NK-92 (cell line): ENCODE measurements around the gene UROS.

ENCODE experiments used
- DNase-seq: peaks from one replicate; lab custom pipeline; 2025; ENCODE audit not compliant: unreplicated experiment; lab: John Stamatoyannopoulos, UW

UROS gene

DNA sequence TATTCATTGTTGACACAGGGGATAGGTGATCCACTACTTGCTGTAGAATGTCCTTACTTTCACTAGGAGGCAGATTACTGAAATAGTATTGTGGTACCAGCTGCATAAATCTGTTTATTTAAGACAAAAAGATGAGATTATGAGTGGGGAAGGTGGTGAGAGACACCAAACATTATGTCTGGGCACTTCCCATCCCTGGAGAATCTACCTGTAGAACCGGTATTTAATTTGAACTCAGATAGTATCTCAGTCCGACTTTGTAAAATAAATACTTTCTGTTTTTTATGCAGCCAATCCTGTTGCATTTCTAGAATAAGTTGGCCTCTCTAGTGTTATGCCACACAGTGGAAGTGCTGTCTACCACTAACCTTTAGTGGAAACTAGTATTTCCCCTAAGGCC lies 13.7 kb upstream of the UROS start:
- no peak for DNase-seq

DNA sequence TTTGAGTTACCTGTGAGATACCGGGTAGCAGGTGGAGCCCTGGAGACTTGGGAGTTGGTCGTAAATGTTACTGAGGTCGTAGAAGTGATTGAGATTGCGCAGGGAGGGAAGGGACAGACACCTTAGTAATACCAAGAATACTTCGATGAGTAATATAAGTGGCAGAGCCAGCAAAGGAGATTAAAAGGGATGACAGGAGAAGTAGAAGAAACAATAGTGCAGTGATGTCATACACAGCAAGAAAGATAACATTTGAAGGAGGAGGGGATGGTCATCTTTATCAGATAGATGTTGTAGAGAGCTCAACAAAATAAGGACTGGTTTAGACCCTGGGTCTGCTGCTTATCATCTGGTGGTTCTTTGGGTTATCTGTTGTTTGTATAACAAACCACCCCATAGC lies 5.3 kb upstream of the UROS start:
- DNase-seq, result no peak

DNA sequence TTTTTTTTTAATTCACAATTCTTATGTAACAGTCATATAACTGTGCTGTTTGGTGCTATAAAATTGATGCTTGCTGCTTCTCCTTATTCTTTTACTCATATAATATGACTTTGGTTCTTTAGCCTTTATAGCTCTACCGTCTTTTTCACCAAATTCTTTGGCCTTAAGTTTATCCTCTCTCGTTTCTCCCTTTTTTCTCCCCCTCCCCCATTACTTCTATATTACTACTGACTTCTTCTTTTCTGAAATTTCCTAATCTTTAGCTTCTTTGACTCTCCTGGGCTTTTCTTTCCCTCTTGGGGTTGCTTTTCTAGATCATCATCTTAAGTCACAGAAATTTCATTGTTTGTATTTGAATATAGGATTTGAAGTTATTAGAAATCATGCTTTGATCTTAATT lies 4.1 kb upstream of the UROS start:
- no peak for DNase-seq

DNA sequence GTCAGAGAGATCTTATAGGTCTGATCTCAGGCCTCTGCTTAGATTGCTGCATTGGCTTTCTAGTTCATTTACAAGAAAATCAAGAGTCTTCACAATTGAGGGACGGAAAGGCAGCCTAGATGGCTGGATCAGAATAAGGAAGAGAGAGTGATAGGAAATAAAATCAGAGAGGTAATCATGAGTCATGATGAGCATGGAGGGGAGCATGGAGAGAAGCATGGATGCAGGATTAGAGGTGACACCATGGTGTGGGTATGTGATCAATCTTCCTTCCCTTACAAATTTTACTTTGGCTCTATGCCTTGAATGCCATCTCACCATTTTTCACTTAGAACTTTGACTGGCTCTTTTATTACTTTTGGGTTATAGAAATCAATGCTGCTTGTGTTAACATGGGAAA lies 1.7 kb upstream of the UROS start:
- no peak for DNase-seq

- DNase-seq, result no peak
Observed at GRCh38 chr10:125823663-125824251, 699 bp upstream of the UROS start.

DNA sequence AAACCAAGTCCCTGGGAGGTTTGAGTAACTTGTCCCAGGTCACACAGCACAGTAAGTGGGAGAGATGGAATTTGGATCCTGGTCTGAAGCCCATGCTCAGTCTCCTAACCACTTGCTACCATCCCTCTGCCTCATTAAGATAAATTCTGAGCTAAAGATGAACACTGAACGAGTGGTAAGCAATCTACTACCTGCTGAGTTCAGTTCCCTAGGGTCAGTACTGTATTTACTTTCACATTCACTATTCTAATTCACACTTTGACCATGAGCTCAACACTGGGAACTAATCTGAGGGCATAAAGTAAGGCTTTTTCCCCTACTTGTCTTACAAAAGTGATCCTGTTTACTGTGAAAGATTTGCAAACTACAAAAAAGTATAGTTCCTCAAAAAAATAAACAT lies 2.4 kb downstream of the UROS start:
- DNase-seq, result no peak

DNA sequence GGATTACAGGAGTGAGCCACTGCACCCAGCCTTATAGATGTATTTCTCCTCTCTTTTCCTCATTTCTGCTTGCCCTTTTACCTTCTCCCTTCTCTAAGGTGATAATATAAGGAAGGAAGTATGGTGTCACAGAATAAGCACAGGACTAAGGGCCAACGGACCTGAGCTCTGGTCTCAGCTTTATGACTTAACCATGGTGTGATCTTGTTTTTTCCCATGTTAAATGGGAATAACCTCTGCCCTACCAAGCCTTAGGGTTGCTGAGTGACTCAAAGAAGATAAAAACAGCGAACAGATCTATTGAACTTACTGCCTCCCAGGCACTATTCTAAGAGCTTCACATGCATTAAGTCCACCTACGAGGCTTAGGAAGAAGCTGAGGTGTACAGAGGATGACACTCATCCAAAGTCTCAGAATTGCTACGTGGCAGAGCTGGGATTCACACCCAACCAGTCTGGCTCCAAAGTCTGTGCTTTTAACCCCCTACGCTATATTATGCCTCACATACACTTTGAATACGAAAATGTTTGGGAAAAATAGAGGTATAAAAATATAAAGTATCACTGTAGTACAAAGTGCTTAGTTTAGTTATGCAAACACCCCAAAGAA lies 5.6 kb downstream of the UROS start:
- no peak for DNase-seq

DNA sequence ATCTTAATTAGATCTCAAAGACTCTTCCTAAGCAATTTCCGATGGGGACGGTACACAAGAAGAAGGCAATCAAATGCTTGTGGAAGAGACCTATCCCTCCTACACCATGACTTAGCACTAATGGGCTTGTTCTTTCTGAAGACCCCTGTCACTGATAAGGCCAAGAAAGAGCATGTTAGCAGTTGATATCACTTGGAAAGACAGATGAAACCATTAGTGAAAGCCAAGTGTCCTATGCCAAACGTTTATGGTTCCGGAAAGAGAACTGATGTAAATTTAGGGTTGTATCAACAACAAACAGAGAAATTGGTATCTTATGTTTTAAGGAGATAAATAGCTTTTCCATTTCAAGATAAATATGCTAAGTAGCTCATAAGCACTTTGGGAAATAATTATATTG lies 6.5 kb downstream of the UROS start:
- no peak for DNase-seq

DNA sequence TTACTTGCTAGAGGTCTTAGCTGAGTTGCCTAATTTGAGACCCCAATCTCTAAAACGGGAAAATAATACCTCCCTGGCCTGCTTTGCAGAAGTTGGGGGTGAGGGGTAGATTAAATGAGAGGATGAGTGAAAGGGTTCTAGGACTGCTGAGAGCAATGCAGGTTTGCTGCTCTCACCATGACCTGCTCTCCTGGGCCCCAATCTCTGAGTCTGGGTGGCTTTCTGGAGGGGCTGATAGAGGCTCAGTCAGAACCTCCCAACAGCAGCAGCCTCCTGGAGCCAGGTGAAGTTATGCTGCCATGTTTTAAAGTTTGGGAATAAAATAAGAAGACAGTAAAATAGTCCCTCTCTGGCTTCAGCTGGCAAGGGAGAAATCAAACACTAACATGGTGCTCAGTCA lies 7.3 kb downstream of the UROS start:
- no peak for DNase-seq

DNA sequence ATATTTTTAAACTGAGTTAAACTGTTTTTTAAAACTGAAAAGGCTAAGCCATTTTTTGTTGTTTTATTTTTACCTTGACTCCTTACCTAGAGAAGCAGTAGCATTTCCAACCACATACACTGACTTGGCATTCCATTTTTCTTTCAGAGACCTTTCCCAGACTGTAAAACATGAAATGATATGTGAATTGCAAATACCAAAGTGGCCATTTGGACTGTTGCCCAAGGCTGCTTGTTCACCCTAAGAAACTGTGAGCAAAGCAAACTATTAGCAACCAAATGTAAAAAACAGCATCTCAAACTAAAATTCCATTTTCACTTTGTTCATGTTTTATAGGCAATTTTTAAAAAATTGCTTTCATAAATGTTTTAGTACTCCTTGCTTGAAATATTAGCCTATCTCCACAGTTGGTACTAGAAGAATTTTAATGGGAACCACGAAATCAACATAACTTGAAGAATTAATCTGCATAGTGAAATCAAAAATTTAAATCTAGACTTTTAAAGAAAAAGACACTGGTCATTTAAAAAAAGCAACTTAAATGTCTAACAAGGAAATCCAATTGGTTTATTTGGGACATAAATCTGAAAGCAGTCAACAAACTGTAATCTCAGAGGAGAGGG lies 10.8 kb downstream of the UROS start:
- DNase-seq, result no peak

DNA sequence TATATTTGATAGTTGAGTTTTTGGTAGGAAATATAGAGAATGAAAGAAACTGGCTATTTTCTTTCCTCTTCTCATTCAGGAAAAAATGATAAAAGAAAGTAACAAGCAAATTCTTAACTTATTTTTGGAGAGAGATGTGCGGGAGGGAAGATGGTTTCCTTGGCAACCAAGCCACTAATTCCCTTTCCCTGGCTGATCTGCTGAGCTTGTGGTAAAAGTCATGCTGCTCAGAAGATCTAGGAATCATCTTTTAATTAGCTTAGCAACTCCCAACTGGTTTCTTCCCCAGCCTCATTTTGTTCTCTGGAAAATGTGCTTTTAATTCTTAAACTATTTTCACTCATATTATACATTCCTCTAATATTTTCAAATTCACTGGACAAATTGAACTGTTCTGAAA lies 11.8 kb downstream of the UROS start:
- DNase-seq, result no peak

- DNase-seq, result no peak
Observed at GRCh38 chr10:125808047-125808446, 15.0 kb downstream of the UROS start.

GRCh38 chr10:125802739-125803138 lies 20.3 kb downstream of the UROS start:
- no peak for DNase-seq

DNA sequence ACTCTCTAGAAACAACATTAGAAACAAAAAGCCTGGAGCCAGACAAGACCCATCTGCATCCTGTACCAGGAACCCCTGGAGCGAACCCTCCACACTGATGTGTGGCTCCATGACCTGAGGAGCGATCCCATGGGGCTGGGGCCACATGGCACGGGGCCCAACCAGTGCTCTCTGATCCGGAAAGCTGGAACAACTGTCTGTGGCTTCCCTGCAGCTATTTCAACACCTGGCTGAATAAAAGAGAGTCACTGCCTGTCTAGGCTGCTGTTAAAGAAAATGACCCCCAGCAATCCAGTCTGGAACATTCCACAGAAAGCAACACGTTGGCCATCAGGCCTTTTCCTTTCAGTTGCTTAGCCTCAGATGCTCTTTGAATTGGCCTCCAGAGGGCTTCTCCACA lies 20.9 kb downstream of the UROS start:
- DNase-seq, result no peak

- no peak for DNase-seq
Observed at GRCh38 chr10:125801574-125801973, 21.5 kb downstream of the UROS start.

- DNase-seq, result no peak
Observed at GRCh38 chr10:125799451-125800182, 23.4 kb downstream of the UROS start.

DNA sequence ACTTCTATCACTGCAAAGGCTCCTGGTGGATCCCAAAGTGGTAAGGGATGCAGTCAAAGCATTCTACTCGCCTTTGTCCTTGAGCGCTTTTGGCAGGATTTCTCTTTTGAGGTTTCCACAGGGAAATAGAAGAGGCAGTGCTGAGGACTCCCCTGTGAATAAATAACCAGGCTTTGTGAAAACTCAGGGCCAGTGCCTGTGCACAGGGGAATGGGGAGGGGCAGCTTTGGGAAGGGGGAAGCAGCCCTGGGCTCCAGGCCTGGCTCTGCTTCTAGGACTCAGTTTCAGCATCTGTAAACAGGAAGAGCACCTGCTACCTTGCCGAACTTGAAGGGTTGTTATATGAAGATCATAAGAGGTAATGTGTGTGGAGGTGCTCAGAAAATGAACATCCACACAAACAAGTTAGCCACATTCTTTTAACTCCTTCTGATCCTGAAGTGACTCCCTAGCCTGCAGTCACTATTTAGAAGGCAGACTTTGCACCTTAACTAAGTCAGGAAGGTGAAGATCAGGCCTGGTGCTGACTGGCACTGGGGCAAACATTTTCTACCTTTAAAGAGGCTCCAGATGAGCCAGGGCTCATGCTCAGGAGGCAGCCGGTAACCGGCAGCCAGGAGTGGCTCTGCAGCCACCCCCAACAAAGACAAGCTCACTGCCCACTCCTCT lies 24.9 kb downstream of the UROS start:
- DNase-seq, result no peak

- no peak for DNase-seq
Observed at GRCh38 chr10:125797424-125797823, 25.6 kb downstream of the UROS start.

DNA sequence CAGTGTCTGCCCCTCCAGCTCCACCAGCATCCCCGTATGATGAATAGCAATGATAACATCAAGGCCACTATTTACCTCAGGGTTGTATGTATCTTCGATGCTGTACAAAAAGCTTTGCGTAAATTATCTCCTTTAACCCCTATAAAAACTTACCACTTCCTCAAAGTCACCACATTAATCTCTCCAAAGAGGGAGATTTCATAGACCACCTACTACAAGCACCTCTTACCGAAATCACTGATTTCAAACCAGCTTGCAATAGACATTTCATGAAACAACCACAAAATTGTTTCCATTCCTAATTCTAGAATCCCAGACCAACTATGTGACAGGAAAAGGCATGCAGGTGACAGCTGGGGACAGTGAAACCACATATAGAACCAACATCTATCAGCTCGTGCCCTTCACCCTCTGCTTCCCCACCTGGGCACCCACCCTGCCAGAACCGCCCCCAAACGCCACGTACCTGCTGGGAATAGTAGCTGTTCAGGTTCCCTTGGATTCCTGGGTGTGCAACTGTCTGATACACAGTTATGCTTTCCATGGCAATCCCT lies 27.3 kb downstream of the UROS start:
- no peak for DNase-seq

DNA sequence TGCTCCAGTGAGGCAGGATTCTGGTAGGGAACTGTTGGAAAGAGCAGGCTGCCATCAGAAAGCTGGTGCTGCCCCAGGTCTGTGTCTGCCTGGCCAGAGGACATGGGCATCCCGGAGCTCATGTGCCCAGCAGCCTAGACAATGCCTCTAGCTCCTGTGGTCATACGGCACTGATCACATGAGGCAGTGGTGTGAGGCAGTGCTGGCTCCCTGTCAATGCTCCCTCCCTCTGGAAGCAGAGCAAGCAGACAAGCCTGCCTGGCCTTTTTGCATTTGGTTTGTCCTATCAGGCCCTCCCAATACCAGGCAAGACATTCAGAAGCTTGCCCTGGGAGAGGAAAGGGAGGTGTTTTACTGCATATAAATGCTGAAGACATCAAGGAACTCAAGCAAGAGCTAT lies 27.9 kb downstream of the UROS start:
- no peak for DNase-seq
